NCI-H2107 treated with DMSO at 0.1 percent for 48 hours (cell line): ENCODE measurements around the gene MITF.

Experiments used
- DNase-seq: peaks from one replicate; lab custom pipeline; 2025; ENCODE audit not compliant: unreplicated experiment; lab: John Stamatoyannopoulos, UW

The MITF gene

DNA sequence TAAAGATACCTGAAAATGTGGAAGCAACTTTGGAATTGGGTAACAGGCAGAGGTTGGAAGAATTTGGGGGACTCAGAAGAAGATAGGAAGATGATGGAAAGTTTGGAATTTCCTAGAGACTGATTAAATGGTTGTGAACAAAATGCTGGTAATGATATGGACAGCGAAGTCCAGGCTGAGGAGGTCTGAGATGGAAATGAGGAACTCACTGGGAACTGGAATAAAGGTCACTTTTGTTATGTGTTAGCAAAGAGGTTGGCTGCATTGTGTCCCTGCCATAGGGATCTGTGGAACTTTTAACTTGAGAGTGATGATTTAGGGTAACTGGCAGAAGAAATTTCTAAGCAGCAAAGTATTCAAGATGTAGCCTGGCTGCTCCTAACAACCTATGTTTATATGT lies 13.0 kb downstream of the MITF start:
- DNase-seq = no peak

DNA sequence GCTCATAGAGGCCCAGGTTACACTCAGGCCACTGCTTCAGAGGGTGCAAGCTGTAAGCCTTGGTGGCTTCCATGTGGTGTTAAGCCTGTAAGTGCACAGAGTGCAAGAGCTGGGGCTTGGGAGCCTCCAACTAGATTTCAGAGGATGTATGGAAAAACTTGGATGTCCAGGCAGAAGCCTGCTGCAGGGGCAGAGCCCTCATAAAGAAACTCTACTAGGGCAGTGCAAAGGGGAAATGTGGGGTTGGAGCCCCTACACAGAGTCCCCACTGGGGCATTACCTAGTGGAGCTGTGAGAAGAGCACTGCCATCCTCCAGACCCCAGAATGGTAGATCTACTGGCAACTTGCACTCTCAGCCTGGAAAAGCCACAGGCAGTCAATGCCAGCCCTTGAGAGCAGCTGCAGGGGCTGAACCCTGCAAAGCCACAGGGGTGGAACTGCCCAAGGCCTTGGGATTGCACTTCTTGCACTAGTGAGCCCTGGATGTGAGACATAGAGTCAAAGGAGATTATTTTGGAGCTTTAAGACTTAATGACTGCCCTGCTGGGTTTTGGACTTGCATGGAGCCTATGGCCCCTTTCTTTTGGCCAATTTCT lies 14.0 kb downstream of the MITF start:
- DNase-seq = no peak

DNA sequence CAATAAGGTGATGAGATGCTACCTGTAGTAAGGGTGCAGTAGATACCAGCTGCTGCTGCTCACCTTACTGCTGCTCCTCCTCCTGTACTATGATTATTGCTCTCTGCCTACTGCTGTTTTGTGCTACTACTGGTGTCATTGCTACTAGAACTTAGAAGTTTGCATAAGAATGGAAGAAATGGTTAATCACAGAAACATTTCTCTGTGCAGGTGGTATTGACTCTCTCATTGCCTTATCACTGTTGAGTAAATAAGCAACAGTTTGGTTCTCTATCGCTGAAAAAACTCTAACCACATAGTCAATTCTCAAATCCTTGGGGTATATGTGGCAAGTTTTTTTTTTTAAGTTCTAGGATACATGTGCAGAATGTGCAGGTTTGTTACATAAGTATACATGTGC lies 16.5 kb downstream of the MITF start:
- DNase-seq = no peak

DNA sequence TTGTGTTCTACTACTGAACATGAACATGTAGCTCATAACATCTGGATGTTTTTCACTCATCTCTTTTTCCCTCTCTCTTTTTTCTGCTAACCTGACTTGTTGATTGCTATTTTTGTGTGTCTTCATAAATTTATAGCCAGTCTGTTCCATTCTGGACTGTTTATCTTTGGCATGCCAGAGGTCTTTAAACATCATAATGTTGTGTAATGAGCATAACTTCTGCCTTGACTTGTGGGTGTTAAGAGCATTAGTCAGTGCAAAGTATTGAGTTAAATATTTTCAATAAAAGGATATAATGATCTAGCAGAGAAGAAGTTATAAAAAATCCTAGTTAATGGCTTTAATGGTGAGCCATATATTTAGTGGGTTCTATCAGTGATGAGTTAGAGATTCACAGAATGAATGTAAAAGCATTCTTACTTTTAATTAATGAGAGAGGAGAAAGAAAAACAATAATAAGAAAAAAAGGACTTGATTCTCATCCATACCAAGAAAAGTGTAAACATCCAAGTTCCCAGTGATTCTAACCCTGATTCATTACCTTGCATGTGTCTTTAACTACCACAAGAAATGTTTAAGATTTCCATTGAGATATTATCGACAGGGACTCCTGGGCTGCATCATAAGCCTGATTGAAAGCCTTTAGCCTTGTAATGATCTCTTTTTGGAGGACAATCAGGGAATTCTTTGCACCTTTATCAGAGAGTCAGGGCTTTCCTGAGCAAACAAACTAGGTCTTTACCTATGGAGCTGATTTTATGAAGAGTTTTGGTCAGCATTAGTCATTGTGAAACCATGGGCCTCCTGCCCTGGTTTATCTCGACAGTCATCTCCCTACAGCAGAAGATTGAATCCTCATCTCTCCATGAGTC lies 22.9 kb downstream of the MITF start:
- no peak for DNase-seq

DNA sequence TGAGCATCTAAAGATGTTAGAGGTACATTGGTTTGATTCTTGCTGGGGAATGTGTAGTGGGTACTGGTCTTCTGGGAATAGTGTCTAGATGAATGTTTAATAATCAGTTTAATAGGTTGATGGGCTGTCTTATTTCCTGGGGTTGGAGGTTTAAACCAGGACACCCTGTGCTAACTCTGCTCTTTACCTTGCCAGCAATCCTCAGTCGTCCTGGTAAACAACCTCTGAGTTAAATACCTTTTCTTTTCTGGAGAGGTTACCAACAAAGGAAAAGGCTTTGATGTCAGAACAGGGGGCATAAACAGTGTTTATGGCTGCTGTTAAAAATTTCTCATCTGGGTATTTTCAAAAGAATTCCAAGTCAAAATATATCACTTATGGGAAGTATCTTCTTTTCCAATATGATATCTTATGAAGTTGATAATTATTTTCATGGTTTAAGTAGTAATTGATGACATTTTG lies 23.5 kb downstream of the MITF start:
- no peak for DNase-seq

DNA sequence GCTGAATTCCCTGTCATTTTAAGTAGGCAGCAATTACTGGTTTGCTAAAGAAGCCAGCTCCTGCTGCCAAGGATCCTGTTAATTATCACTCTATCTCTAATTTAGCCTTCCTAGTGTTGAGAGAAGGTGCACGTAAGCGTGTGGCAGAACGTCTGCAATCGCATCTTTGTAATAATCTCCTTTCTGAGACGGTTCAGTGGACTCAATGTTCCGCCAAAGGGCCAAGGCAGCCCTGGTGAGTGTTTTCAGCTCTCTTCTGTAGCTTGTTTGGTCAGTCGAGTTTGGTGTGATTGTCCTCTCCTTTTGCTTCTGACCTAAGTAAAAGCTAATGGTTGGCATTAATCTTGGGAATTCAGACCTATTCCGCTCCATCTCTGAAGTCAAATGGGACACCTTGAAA lies 24.2 kb downstream of the MITF start:
- no peak for DNase-seq

DNA sequence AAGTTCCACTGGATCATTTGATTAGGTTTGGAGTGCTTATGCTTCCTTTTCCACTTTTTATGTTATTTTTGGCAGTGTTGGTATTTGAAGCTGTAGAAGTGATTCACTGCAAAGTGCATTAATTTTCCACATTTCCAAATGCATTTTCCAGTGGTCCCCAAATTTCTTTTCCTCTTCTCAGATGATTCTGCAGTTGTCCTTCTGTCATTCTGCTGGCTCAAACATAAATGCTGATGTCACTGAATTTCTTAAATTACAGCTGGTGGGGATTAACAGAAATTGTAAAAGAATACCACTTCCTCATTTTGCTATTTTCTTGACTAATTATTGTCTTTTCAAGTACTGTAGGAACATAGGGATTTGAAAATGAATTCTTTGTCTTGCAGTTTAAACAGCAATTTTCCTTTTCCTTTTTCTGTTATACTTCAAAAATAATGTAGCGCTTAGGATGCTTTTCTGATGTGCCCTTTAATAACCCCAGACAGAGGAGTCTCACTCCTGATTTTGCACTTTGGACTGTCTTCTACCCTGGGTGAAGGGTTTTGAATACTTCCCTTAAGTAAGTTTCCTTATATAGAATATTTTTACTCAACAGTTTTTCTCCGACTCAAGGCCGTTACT lies 25.0 kb downstream of the MITF start:
- no peak for DNase-seq

DNA sequence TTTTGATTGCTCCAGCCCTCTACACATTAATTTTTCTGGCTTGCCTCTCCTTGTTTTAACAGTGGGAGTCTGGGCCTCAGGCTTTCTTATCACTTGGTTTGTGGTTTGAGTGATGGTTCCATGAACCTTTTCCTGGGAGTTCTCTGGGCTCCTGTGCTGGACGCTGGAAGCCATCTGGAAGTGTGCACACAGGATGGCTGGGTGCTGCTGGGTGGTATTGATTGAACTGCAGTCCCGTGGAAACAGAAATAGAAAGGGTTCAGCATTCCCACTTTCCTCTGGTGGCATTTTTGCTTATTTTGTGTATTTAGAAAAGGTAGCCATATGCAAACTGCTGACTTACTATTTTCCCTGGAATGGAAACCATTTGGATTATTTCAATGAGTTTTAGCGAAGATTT lies 25.6 kb downstream of the MITF start:
- DNase-seq = no peak

DNA sequence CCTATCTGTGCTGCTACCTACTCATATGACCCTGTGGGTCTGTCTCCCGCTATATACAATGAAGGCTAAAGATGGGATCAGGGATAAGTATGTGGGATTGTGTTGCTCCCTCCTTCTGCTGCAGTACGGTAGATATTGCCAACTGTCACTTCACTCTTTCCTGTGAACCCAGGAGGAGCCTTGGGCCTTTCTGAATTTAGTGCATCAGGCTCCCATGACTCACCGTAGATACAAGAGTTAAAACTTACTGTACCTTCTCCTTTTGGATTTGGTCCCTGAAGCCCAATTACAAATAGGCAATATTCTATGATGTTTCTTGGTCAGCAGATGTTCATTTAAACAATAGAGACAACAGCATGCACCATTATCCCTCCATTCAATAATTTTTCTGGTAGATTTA lies 27.4 kb downstream of the MITF start:
- DNase-seq = no peak

DNA sequence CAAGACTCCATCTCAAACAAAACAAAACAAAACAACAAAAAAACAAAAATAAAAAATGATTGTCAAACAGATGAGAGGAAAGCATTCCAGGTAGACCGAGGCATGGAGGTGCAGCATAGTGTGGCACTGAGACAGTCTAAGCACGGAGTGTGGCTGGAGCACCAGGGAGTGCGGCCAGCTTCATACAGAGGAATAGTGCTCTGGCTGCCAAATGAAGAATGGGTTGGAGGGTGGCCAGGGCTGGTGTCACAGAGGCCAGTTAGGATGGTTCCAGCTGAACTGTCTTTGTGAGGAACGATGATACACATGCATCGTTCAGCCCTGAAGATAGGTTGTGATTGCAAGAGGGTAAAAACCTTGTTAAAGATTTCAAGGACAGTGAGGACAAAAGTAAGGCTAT lies 28.3 kb downstream of the MITF start:
- DNase-seq = no peak

DNA sequence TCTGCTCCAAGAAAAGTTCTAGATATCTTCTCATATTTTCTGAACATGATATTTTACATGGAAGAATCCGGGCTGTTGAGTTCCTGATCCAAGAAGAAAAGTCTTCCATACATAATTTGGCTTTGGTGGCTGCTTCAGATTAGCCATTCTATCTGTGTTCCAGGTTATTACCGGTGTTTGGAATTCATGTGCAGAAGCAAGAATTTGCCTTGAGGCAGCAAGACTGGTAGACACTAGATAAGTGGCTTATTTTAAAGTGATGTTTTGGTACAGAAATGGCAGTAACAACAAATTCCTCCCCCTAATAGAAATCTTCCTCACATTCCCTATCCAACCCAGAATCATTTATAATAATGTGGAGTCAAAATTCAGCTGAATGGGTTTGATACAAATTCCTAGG lies 29.2 kb downstream of the MITF start:
- DNase-seq = no peak

DNA sequence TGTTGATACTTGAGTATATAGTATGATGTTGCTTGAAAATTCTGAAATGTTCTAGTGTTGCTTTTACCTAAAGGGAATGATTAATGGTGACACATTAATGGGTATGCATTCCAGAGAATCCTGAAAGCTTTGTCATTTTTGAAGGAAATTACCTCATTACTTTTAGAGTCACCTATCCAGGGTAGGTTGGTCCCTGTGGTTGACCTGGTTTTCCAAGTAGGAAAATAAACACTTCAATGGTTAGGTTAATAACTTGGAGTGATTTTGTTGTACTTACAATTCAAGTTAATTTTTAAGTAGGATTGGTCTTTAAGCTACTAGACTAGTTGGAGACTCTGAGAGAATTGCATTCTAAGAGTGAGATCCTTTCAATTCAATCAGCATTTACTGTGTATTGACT lies 31.0 kb downstream of the MITF start:
- DNase-seq = no peak

DNA sequence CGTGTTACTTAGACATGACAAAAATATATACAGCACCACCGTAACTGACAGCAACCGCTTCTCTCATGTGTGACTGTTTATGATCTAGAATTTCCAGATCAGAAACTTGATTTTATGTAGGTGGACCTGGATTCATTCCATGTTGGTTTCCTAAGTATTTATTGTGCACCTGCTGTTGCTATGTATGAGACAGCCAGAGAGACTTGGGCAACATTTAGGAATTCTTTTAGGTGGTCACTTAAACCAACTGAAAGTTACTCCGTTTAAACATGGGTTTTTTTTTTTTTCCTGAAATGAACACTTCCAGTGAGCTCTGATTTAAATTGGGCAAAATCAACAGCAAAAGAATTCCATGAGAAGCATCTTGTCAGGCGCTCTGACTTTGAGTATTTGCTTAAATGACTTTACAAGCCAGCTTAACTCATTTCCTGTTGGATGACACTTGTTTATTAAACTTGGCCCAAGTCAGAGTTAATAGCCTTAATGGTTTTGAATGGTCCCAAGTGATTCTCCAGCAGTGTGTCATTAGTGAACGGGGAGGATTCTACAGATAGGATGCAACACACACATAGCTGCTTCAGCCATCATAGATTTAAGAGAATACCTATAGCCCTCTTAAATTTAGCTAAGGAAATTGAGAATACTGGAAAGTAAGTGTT lies 31.8 kb downstream of the MITF start:
- no peak for DNase-seq

DNA sequence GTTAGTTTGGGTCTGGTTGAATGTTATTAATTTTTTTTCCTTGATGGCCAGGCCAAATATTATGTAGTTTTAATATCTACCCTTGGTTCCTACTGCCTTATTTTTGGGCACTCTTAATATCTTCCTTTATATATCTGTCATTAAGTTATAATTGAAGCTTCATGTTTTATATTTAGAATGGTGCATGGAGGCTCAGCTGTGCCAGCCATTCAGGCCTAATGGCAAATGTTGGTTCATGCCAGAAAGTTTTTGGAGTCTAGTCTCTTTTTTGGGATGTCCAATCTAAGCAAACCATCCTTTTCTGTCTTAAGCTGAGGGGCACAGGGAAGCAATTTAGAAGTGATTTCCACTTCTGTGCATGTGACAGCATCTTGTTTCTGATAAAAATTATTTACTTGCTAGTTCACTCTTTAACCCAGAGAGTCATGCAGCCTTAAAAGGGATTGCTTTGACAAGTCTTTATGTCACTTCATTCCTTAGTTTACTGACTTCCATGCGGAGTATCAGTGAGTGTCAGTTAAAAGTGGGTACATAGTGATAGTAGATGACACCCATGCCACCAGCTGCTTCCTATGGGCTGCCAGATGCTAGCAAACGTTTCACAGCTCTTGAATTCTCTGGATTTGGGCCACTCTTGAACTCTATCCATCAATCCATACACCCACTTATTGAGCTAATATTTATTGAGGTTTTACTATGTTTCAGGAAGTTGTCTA lies 33.0 kb downstream of the MITF start:
- no peak for DNase-seq

DNA sequence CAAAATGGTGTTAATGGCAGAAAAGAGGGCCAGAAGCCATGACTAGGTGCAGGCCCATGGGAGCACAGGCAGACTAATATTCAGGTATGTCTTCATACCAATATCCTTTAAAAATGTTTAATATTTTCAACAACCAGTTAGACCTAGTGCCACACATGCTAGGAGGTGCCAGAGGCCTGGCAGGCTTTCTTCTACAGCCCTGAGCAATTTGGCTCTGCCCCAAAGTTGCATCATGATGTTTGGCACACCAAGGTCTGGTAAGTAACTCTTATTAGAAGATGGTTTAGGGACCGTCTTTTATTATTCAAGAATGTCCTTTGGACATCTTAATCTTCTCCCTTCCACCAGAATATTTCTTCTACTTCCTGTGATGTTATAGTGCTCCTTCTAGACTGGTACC lies 34.8 kb downstream of the MITF start:
- no peak for DNase-seq

DNA sequence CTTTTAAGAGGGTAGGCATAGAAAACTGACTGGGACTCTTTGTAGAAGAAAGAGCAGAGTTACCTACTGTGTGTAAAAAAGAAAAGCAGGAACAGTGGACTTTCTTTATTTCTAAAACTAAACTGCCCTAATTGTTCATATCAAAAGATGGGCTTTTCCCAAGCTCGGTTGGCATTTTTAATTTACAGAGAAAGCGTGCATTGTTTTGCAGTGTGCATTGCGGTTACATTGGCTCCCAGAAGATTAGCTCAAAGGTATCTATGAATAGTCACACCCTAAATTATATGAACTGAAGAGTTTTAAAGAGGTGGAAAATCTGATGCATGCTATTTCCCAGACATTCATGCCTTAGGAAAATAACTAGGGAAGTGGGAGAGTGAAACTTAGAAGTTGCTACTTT lies 36.5 kb downstream of the MITF start:
- no peak for DNase-seq

DNA sequence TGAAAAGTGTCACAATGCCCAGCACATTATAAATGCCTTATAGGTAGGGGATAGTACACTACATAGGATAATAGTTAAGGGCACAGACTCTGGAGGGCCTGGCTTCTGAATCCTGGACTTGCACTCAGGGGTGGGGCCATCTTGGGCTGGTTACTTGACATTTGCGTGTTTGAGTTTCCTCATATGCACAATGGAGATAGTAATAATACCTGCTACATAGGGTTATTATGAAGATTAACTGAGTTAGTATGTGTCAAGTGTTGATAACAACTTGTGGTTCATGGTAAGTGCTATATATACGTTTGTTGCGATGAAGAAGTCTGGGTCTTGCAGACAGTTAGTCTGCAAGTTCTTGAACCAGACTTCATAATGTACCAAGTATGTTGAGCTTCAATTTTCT lies 37.0 kb downstream of the MITF start:
- no peak for DNase-seq

DNA sequence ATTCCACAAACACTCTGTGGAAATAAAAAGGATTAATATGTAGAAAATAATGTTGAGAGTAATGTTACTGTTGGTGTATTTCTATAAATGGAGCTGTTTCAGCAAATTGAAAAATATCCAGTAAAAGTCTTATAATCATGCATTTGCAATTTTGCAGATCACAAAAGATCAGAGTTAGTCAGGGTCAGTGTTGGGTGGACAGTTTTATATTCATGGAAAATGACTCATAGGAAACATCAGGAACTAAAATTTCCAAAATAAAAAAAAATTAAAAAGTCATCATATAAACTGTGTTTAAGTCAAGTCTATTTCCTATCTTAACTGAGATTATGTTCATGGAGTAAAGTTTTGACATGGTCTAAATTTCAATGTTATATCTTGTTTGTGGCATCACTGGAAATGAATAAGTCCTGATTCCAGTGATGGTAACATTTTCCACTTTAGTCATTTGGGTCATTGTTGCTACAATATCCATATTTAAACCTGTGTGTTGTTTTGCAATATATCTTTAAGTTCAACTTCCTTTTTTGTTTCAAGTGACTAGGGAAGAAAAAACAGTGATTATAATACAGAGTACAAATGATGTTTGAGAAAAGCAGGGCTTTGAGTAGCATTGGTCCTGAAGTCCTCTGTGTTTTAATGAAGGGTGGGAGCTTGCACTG lies 37.8 kb downstream of the MITF start:
- DNase-seq = no peak

DNA sequence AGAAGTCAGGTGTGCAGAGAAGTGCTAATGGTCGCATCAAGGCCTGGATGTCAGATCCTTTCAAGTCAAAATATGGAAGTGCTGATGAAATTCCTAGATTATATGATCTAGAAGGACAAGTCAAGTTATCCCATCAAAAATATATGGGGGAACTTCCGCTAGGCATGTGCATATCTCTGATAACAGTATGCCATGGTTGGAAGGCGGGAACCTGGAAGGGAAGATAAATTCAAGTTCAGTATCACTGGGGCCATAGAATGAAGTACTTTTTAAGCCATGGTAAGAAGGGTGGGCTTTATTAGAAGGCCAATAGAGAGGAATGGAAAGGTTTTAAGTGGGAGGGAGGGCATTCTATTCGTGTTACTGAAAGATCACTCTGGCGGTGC lies 38.3 kb downstream of the MITF start:
- DNase-seq = no peak

DNA sequence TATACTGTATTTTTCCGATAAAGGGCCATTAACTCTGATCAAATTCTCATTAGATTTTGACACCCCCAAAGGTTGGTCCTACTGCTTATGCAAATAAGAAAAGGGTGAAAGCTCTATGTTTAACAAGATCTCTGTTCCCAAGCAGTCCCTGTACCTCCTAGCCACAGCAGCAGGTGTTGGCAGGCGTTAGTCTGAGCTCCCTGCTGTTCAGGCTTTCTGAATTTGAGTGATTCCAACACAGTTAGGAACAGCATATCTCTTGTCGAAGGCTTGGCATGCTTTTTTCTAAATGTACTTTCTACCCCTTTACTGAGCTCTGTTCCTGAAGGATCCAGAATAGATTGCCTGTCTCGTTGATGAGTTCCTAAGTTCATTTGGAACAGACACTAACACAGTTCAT lies 42.3 kb downstream of the MITF start:
- no peak for DNase-seq
